Neural cell (in vitro differentiated cells): ENCODE data around the gene TMOD2. TPM values are rescaled to one million over a fixed set of nuclear protein-coding genes. Genes with fewer than 3 reads are reported as not detected.

Experiments
- H2AFZ ChIP-seq: fragments of 200-600, 300-800 bp; sonication (generic), shearing (Covaris generic); 2 replicates; pipeline ENCODE4 v1.6.0; 2014; ENCODE audit warnings: low read depth, mild to moderate bottlenecking, antibody characterized with exemption, low read length, moderate library complexity
- H3F3A ChIP-seq: fragments of 200-600 bp; shearing (Covaris generic); 2 replicates; pipeline ENCODE4 v1.6.1; 2016; ENCODE audit warnings: mild to moderate bottlenecking, moderate library complexity, mixed read lengths, antibody characterized with exemption, low read length; ENCODE audit not compliant: insufficient read depth, poor library complexity, severe bottlenecking
- H3K27ac ChIP-seq: fragments of 200-600, 300-800 bp; sonication (generic), shearing (Covaris generic); 2 replicates; pipeline ENCODE4 v1.5.1; 2014; ENCODE audit warnings: mild to moderate bottlenecking, low read length, moderate library complexity
- H3K27me3 ChIP-seq: fragments of 300-800, 200-600 bp; sonication (generic), shearing (Covaris generic); 2 replicates; pipeline ENCODE4 v1.6.0; 2014; ENCODE audit warnings: mild to moderate bottlenecking, low read depth, low read length, moderate library complexity; ENCODE audit not compliant: insufficient read depth
- H3K36me3 ChIP-seq: fragments of 300-800, 200-600 bp; sonication (generic), shearing (Covaris generic); 2 replicates; pipeline ENCODE4 v1.5.1; 2014; ENCODE audit warnings: mild to moderate bottlenecking, antibody characterized with exemption, low read length, moderate library complexity; ENCODE audit not compliant: insufficient read depth
- H3K4me2 ChIP-seq: fragments of 300-800, 200-600 bp; sonication (generic), shearing (Covaris generic); 2 replicates; pipeline ENCODE4 v1.6.0; 2014; ENCODE audit warnings: mild to moderate bottlenecking, low read length
- H3K4me3 ChIP-seq: fragments of 300-800, 200-600 bp; sonication (generic), shearing (Covaris generic); 2 replicates; pipeline ENCODE4 v1.5.1; 2014; ENCODE audit warnings: mild to moderate bottlenecking, low read length, moderate library complexity
- H3K79me2 ChIP-seq: fragments of 200-600 bp; shearing (Covaris generic); replicated peaks from 2 replicates; pipeline ENCODE4 v1.6.0; 2014; ENCODE audit warnings: mild to moderate bottlenecking, low read length, moderate library complexity; ENCODE audit not compliant: insufficient read depth
- H3K9ac ChIP-seq: fragments of 300-800, 200-600 bp; sonication (generic), shearing (Covaris generic); 2 replicates; pipeline ENCODE4 v1.6.1; 2016; ENCODE audit warnings: mild to moderate bottlenecking, low read length, mixed read lengths
- H3K9me2 ChIP-seq: fragments of 200-600 bp; shearing (Covaris generic); 2 replicates; pipeline ENCODE4 v1.6.1; 2016; ENCODE audit warnings: mild to moderate bottlenecking, low read length, mixed read lengths; ENCODE audit not compliant: insufficient read depth
- H3K9me3 ChIP-seq: fragments of 200-600, 300-800 bp; sonication (generic), shearing (Covaris generic); 2 replicates; pipeline ENCODE4 v1.6.1; 2016; ENCODE audit warnings: mild to moderate bottlenecking, mixed run types, low read length, moderate library complexity, mixed read lengths
- H4K20me1 ChIP-seq: fragments of 200-600 bp; shearing (Covaris generic); 2 replicates; pipeline ENCODE4 v1.6.1; 2016; ENCODE audit warnings: mild to moderate bottlenecking, mixed run types; ENCODE audit not compliant: insufficient read depth
- EP300 ChIP-seq: fragments of 450-650 bp; conservative IDR thresholded peaks from 2 replicates; pipeline ENCODE4 v1.6.1; 2014; ENCODE audit warnings: antibody characterized with exemption, mild to moderate bottlenecking, moderate library complexity; ENCODE audit not compliant: poor library complexity, severe bottlenecking
- EZH2 ChIP-seq: fragments of 200-600, 300-800 bp; shearing (Covaris generic), sonication (generic); IDR thresholded peaks from 2 replicates; pipeline ENCODE4 v1.6.1; 2014; ENCODE audit warnings: antibody characterized with exemption, low read length, borderline replicate concordance, mild to moderate bottlenecking; ENCODE audit not compliant: insufficient read depth, poor library complexity, severe bottlenecking
- MXI1 ChIP-seq: fragments of 450-650 bp; conservative IDR thresholded peaks from 2 replicates; pipeline ENCODE4 v1.6.1; 2014; ENCODE audit warnings: antibody characterized with exemption, mild to moderate bottlenecking; ENCODE audit not compliant: poor library complexity, severe bottlenecking
- POLR2AphosphoS5 ChIP-seq: IDR thresholded peaks from 2 replicates; pipeline ENCODE4 v1.6.1; 2012
- RAD21 ChIP-seq: fragments of 450-650 bp; conservative IDR thresholded peaks from 2 replicates; pipeline ENCODE4 v1.6.1; 2014; ENCODE audit warnings: antibody characterized with exemption, mild to moderate bottlenecking, moderate library complexity
- SMC3 ChIP-seq: fragments of 450-650 bp; conservative IDR thresholded peaks from 2 replicates; pipeline ENCODE4 v1.6.1; 2014; ENCODE audit warnings: antibody characterized with exemption, mild to moderate bottlenecking, moderate library complexity; ENCODE audit not compliant: poor library complexity
- TAF1 ChIP-seq: IDR thresholded peaks from 2 replicates; pipeline ENCODE4 v1.6.1; 2012; ENCODE audit warnings: low read depth
- polyA plus RNA-seq: library from polyadenylated mRNA; depleted of rRNA; stranded (reverse); fragments of >200 nt; gene quantifications from 2 replicates; pipeline ENCODE4 v1.2.3, GENCODE V29; 2014
- TF ChIP-seq, protein P1 (sequence below): IDR thresholded peaks from 2 replicates; pipeline ENCODE4 v1.6.1; 2012; ENCODE audit warnings: borderline replicate concordance
- TF ChIP-seq, protein P2 (sequence below): fragments of 450-650 bp; IDR thresholded peaks from 2 replicates; pipeline ENCODE4 v1.5.1; 2014; ENCODE audit warnings: antibody characterized with exemption, mild to moderate bottlenecking, moderate library complexity; ENCODE audit not compliant: poor library complexity, severe bottlenecking

Gene TMOD2
- polyA plus RNA-seq, 1 donor from 2014 or later: 79.9 TPM

DNA sequence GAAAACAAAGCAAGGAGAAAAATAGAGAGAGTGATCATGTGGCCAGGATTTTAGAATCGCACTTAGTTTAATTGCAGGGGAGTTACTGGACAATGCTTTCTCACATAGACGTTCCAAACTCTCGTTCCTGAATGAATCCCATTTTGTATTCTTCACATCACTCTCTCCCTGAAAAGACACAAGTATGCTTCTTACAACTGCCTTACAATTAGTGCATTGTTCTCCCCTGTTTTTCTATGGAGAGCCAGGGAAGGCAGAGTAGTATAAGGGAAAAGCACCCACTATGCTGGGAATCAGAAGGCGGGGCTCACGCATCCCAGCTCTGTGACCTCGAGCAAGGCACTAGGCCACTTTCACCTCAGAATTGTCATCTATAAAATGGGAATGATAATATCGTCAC, 14.4 kb downstream of the TMOD2 start:
- TF ChIP-seq, protein P1, sequence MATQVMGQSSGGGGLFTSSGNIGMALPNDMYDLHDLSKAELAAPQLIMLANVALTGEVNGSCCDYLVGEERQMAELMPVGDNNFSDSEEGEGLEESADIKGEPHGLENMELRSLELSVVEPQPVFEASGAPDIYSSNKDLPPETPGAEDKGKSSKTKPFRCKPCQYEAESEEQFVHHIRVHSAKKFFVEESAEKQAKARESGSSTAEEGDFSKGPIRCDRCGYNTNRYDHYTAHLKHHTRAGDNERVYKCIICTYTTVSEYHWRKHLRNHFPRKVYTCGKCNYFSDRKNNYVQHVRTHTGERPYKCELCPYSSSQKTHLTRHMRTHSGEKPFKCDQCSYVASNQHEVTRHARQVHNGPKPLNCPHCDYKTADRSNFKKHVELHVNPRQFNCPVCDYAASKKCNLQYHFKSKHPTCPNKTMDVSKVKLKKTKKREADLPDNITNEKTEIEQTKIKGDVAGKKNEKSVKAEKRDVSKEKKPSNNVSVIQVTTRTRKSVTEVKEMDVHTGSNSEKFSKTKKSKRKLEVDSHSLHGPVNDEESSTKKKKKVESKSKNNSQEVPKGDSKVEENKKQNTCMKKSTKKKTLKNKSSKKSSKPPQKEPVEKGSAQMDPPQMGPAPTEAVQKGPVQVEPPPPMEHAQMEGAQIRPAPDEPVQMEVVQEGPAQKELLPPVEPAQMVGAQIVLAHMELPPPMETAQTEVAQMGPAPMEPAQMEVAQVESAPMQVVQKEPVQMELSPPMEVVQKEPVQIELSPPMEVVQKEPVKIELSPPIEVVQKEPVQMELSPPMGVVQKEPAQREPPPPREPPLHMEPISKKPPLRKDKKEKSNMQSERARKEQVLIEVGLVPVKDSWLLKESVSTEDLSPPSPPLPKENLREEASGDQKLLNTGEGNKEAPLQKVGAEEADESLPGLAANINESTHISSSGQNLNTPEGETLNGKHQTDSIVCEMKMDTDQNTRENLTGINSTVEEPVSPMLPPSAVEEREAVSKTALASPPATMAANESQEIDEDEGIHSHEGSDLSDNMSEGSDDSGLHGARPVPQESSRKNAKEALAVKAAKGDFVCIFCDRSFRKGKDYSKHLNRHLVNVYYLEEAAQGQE: no peak
- TF ChIP-seq TAF1 (no peak), MXI1 (no peak), SMC3 (no peak), POLR2AphosphoS5 (no peak)
- H3K4me3 ChIP-seq: no peak overlapping the region
- H3K79me2 ChIP-seq: no peaks in the 10 kb centered on the region
- no peaks in the 10 kb centered on the region for H3K9me2 ChIP-seq
- no peaks in the 10 kb centered on the region for H4K20me1 ChIP-seq
- H3K9ac ChIP-seq: no peak overlapping the region
- H3K36me3 ChIP-seq: peaks cover 4% of the 10 kb centered on the region
- H3K27me3 ChIP-seq: no peaks in the 10 kb centered on the region
- H3F3A ChIP-seq: no peaks in the 10 kb centered on the region
- no peaks in the 10 kb centered on the region for H3K9me3 ChIP-seq
- no peak overlapping the region for H2AFZ ChIP-seq
- H3K27ac ChIP-seq: no peak overlapping the region
- H3K4me2 ChIP-seq: no peak overlapping the region

DNA sequence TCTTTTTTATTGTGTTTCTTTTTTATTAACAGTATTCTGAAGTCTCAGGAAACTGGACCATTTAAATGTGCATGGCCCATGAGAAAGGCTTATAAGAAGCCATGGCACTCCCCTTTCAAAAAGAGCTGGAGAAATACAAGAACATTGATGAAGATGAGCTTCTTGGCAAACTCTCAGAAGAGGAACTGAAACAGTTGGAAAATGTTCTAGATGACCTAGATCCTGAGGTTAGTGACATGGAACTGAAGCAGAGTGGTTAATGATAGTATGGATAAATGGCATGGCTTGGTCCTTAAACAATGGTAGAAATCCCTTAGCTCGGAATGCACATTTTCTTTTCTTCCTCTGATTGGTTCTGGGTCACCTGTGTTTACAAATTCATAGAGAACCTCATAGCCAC, 14.9 kb downstream of the TMOD2 start:
- TF ChIP-seq EZH2: no peak
- no peak for TF ChIP-seq MXI1
- TF ChIP-seq POLR2AphosphoS5: no peak
- TF ChIP-seq TAF1: no peak
- TF ChIP-seq, protein P1: no peak
- TF ChIP-seq SMC3: no peak
- no peak for TF ChIP-seq RAD21
- TF ChIP-seq, protein P2, sequence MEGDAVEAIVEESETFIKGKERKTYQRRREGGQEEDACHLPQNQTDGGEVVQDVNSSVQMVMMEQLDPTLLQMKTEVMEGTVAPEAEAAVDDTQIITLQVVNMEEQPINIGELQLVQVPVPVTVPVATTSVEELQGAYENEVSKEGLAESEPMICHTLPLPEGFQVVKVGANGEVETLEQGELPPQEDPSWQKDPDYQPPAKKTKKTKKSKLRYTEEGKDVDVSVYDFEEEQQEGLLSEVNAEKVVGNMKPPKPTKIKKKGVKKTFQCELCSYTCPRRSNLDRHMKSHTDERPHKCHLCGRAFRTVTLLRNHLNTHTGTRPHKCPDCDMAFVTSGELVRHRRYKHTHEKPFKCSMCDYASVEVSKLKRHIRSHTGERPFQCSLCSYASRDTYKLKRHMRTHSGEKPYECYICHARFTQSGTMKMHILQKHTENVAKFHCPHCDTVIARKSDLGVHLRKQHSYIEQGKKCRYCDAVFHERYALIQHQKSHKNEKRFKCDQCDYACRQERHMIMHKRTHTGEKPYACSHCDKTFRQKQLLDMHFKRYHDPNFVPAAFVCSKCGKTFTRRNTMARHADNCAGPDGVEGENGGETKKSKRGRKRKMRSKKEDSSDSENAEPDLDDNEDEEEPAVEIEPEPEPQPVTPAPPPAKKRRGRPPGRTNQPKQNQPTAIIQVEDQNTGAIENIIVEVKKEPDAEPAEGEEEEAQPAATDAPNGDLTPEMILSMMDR: no peak
- TF ChIP-seq EP300: no peak
- no peak overlapping the region for H2AFZ ChIP-seq
- H3K9ac ChIP-seq: no peak overlapping the region
- no peak overlapping the region for H3K4me2 ChIP-seq
- H3K79me2 ChIP-seq: no peaks in the 10 kb centered on the region
- H3K36me3 ChIP-seq: peaks cover 4% of the 10 kb centered on the region
- no peaks in the 10 kb centered on the region for H3K9me2 ChIP-seq
- H3K4me3 ChIP-seq: no peak overlapping the region
- no peaks in the 10 kb centered on the region for H3K27me3 ChIP-seq
- no peaks in the 10 kb centered on the region for H3K9me3 ChIP-seq
- H3K27ac ChIP-seq: no peak overlapping the region
- no peaks in the 10 kb centered on the region for H3F3A ChIP-seq
- H4K20me1 ChIP-seq: no peaks in the 10 kb centered on the region
